A549 (cell line): Measurements from ENCODE around the gene TYW1.

Source experiments
- CEBPB ChIP-seq, 2 experiments: fragments of >200 bp in 1 of 2; sonication (Bioruptor Twin) in 1 of 2; formaldehyde crosslinking in 1 of 2; IDR thresholded peaks; 2 replicates each; pipeline ENCODE4 v1.6.1; 2012 to 2016
- POLR2A ChIP-seq: IDR thresholded peaks from 2 replicates; pipeline ENCODE4 v1.6.1; 2012; ENCODE audit warnings: mild to moderate bottlenecking, low read length
- POLR2AphosphoS2 ChIP-seq: conservative IDR thresholded peaks from 2 replicates; pipeline ENCODE4 v1.6.1; 2012; ENCODE audit warnings: low read length, improper control_type of control experiment, inconsistent platforms
- TF ChIP-seq, protein P1 (sequence below): fragments of >200 bp; sonication (Bioruptor Twin); formaldehyde crosslinking; IDR thresholded peaks from 3 replicates; pipeline ENCODE4 v1.5.1; 2016
- TF ChIP-seq, protein P2 (sequence below): IDR thresholded peaks from 2 replicates; pipeline ENCODE4 v1.6.1; 2012
- TF ChIP-seq, protein P3 (sequence below): fragments of 250-450 bp; sonication (Bioruptor Pico); IDR thresholded peaks from 2 replicates; pipeline ENCODE4 v1.5.0; 2021; ENCODE audit warnings: mild to moderate bottlenecking, moderate library complexity, borderline replicate concordance

DNA sequence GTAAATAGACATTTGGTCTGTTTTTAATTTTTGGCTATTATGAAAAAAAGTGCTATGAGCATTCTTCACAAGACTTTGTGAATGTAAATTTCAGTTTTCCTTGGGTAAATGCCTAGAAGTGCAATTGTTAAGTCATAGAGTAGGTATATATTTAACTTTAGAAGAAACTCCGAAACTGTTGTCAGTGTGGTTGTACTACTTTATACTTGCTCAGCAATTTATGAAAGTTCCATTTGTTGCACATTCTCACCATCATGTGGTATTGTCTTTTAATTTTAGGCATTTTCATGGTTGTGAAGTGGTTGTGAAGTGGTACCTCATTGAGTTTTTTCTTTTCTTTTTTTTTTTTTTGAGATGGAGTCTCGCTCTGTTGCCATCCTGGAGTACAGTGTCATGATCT is 60.0 kb downstream of the TYW1 start:
- TF ChIP-seq, protein P1, sequence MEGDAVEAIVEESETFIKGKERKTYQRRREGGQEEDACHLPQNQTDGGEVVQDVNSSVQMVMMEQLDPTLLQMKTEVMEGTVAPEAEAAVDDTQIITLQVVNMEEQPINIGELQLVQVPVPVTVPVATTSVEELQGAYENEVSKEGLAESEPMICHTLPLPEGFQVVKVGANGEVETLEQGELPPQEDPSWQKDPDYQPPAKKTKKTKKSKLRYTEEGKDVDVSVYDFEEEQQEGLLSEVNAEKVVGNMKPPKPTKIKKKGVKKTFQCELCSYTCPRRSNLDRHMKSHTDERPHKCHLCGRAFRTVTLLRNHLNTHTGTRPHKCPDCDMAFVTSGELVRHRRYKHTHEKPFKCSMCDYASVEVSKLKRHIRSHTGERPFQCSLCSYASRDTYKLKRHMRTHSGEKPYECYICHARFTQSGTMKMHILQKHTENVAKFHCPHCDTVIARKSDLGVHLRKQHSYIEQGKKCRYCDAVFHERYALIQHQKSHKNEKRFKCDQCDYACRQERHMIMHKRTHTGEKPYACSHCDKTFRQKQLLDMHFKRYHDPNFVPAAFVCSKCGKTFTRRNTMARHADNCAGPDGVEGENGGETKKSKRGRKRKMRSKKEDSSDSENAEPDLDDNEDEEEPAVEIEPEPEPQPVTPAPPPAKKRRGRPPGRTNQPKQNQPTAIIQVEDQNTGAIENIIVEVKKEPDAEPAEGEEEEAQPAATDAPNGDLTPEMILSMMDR, result no peak
- TF ChIP-seq, protein P2, sequence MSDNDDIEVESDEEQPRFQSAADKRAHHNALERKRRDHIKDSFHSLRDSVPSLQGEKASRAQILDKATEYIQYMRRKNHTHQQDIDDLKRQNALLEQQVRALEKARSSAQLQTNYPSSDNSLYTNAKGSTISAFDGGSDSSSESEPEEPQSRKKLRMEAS, result no peak
- TF ChIP-seq, protein P3, sequence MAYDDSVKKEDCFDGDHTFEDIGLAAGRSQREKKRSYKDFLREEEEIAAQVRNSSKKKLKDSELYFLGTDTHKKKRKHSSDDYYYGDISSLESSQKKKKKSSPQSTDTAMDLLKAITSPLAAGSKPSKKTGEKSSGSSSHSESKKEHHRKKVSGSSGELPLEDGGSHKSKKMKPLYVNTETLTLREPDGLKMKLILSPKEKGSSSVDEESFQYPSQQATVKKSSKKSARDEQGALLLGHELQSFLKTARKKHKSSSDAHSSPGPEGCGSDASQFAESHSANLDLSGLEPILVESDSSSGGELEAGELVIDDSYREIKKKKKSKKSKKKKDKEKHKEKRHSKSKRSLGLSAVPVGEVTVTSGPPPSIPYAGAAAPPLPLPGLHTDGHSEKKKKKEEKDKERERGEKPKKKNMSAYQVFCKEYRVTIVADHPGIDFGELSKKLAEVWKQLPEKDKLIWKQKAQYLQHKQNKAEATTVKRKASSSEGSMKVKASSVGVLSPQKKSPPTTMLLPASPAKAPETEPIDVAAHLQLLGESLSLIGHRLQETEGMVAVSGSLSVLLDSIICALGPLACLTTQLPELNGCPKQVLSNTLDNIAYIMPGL (CRISPR knock-in tag), result no peak
- TF ChIP-seq POLR2AphosphoS2 (no peak), POLR2A (no peak), CEBPB (IDR thresholded peaks at IDR 0.05) (no peak)
